Astrocyte (in vitro differentiated cells and primary cell): ENCODE measurements around the gene CLASP1. TPM values are rescaled to one million over a fixed set of nuclear protein-coding genes. Genes with fewer than 3 reads are reported as not detected.

Source experiments
- DNase-seq: peaks from one replicate; pipeline ENCODE4 v3.0.0-alpha.2; 2010; ENCODE audit warnings: low read depth
- FAIRE-seq: peaks from 2 replicates; lab custom pipeline; 2011; peaks lifted over from hg19 to GRCh38; lab: Jason Lieb, UNC
- H2AFZ ChIP-seq: 2 replicates; pipeline ENCODE4 v1.6.0; 2012; ENCODE audit warnings: low read depth, low read length, inconsistent platforms
- H3K27ac ChIP-seq: 2 replicates; pipeline ENCODE4 v1.5.1; 2011; ENCODE audit warnings: low read depth, low read length, inconsistent platforms
- H3K27me3 ChIP-seq: 2 replicates; pipeline ENCODE4 v1.6.0; 2011; ENCODE audit warnings: low read length, inconsistent platforms; ENCODE audit not compliant: insufficient read depth
- H3K36me3 ChIP-seq: 2 replicates; pipeline ENCODE4 v1.5.1; 2011; ENCODE audit warnings: low read length, inconsistent platforms; ENCODE audit not compliant: insufficient read depth
- H3K4me1 ChIP-seq: 2 replicates; pipeline ENCODE4 v1.5.1; 2011; ENCODE audit warnings: low read length, inconsistent platforms; ENCODE audit not compliant: insufficient read depth
- H3K4me2 ChIP-seq: 2 replicates; pipeline ENCODE4 v1.6.0; 2012; ENCODE audit warnings: low read length, inconsistent platforms
- H3K4me3 ChIP-seq: 2 replicates; pipeline ENCODE4 v1.5.1; 2011; ENCODE audit warnings: low read depth, mild to moderate bottlenecking, low read length, inconsistent platforms; ENCODE audit not compliant: insufficient read depth
- H3K79me2 ChIP-seq: 2 replicates; pipeline ENCODE4 v1.6.0; 2012; ENCODE audit warnings: mild to moderate bottlenecking, low read length, inconsistent platforms; ENCODE audit not compliant: insufficient read depth
- H3K9ac ChIP-seq: 2 replicates; pipeline ENCODE4 v1.6.0; 2012; ENCODE audit warnings: mild to moderate bottlenecking, low read length, inconsistent platforms
- H3K9me3 ChIP-seq: 2 replicates; pipeline ENCODE4 v1.5.1; 2012; ENCODE audit warnings: low read depth, mild to moderate bottlenecking, low read length, inconsistent platforms; ENCODE audit not compliant: insufficient read depth
- H4K20me1 ChIP-seq: 2 replicates; pipeline ENCODE4 v1.6.0; 2012; ENCODE audit warnings: low read length, inconsistent platforms; ENCODE audit not compliant: insufficient read depth
- H3K27ac Mint-ChIP-seq: one replicate; pipeline ENCODE4 v1.8.0; 2021; ENCODE audit warnings: mild to moderate bottlenecking, mixed read lengths; ENCODE audit not compliant: unreplicated experiment
- H3K27me3 Mint-ChIP-seq: one replicate; pipeline ENCODE4 v1.8.0; 2021; ENCODE audit warnings: low read depth, mixed read lengths; ENCODE audit not compliant: unreplicated experiment
- H3K36me3 Mint-ChIP-seq: one replicate; pipeline ENCODE4 v1.8.0; 2021; ENCODE audit warnings: low read depth, mixed read lengths; ENCODE audit not compliant: unreplicated experiment
- H3K4me1 Mint-ChIP-seq: one replicate; pipeline ENCODE4 v1.8.0; 2021; ENCODE audit warnings: low read depth, mixed read lengths; ENCODE audit not compliant: unreplicated experiment
- H3K4me3 Mint-ChIP-seq: one replicate; pipeline ENCODE4 v1.8.0; 2021; ENCODE audit warnings: mild to moderate bottlenecking, moderate library complexity, mixed read lengths; ENCODE audit not compliant: unreplicated experiment
- H3K9me3 Mint-ChIP-seq: one replicate; pipeline ENCODE4 v1.8.0; 2021; ENCODE audit warnings: mild to moderate bottlenecking, mixed read lengths; ENCODE audit not compliant: unreplicated experiment
- CTCF ChIP-seq: IDR thresholded peaks from 2 replicates; pipeline ENCODE4 v1.5.1; 2011; ENCODE audit warnings: low read depth, mild to moderate bottlenecking, inconsistent platforms, low read length, moderate library complexity; ENCODE audit not compliant: insufficient read depth
- EZH2 ChIP-seq: IDR thresholded peaks from 2 replicates; pipeline ENCODE4 v1.6.1; 2012; ENCODE audit warnings: mild to moderate bottlenecking, low read length, inconsistent platforms; ENCODE audit not compliant: insufficient read depth
- total RNA-seq: library from RNA; stranded (reverse); gene quantifications from 2 replicates; pipeline ENCODE4 v1.2.1, GENCODE V29; 2021

CLASP1 gene
- total RNA-seq, 1 donor from 2014 or later, result 56.7 TPM

- Histone ChIP-seq H2AFZ (no peak overlapping the region), H3K36me3 (peaks cover 3% of the 10 kb centered on the region), H3K27ac (no peak overlapping the region), H3K4me1 (peaks cover 4% of the 10 kb centered on the region), H4K20me1 (peaks cover 33% of the 10 kb centered on the region), H3K9me3 (no peaks in the 10 kb centered on the region), H3K4me2 (no peak overlapping the region), H3K9ac (no peak overlapping the region), H3K27me3 (no peaks in the 10 kb centered on the region), H3K79me2 (peaks cover 50% of the 10 kb centered on the region), H3K4me3 (no peak overlapping the region)
- no peaks in the 10 kb centered on the region for H3K27me3 Mint-ChIP-seq
- no peak overlapping the region for H3K4me3 Mint-ChIP-seq
- FAIRE-seq (no peak), DNase-seq (no peak)
- no peaks in the 10 kb centered on the region for H3K9me3 Mint-ChIP-seq
- peaks cover 13% of the 10 kb centered on the region for H3K4me1 Mint-ChIP-seq
- no peak overlapping the region for H3K27ac Mint-ChIP-seq
- TF ChIP-seq EZH2 (no peak), CTCF (no peak)
- H3K36me3 Mint-ChIP-seq, result peaks cover 7% of the 10 kb centered on the region
These were observed 58.1 kb downstream of the CLASP1 start for GRCh38 chr2:121591199-121591598.

- Histone ChIP-seq H3K79me2 (peaks cover 55% of the 10 kb centered on the region), H3K27me3 (no peaks in the 10 kb centered on the region), H4K20me1 (peaks cover 52% of the 10 kb centered on the region), H3K9ac (no peak overlapping the region), H3K4me1 (peaks cover 3% of the 10 kb centered on the region), H3K9me3 (no peaks in the 10 kb centered on the region), H3K4me2 (no peak overlapping the region), H3K36me3 (peaks cover 3% of the 10 kb centered on the region), H2AFZ (no peak overlapping the region), H3K4me3 (no peak overlapping the region), H3K27ac (no peak overlapping the region)
- TF ChIP-seq EZH2, result no peak
- TF ChIP-seq CTCF, result no peak
- H3K27ac Mint-ChIP-seq, result no peak overlapping the region
- H3K36me3 Mint-ChIP-seq, result peaks cover 7% of the 10 kb centered on the region
- no peak for FAIRE-seq
- H3K4me1 Mint-ChIP-seq, result peaks cover 6% of the 10 kb centered on the region
- H3K27me3 Mint-ChIP-seq, result no peaks in the 10 kb centered on the region
- no peak overlapping the region for H3K4me3 Mint-ChIP-seq
- no peak for DNase-seq
- no peaks in the 10 kb centered on the region for H3K9me3 Mint-ChIP-seq
These were observed 60.9 kb downstream of the CLASP1 start for GRCh38 chr2:121588357-121588756.

- no peak for FAIRE-seq
- Mint-ChIP-seq H3K27me3 (no peaks in the 10 kb centered on the region), H3K9me3 (no peaks in the 10 kb centered on the region), H3K27ac (peak overlapping the region; percentile 22), H3K36me3 (peaks cover 7% of the 10 kb centered on the region), H3K4me3 (no peak overlapping the region), H3K4me1 (peaks cover 6% of the 10 kb centered on the region)
- Histone ChIP-seq H3K4me3 (no peak overlapping the region), H3K36me3 (peaks cover 3% of the 10 kb centered on the region), H3K27ac (no peak overlapping the region), H3K4me2 (no peak overlapping the region), H2AFZ (no peak overlapping the region), H4K20me1 (peaks cover 64% of the 10 kb centered on the region), H3K79me2 (peaks cover 56% of the 10 kb centered on the region), H3K4me1 (peaks cover 3% of the 10 kb centered on the region), H3K9ac (no peak overlapping the region), H3K27me3 (no peaks in the 10 kb centered on the region), H3K9me3 (no peaks in the 10 kb centered on the region)
- DNase-seq, result no peak
- TF ChIP-seq CTCF (no peak), EZH2 (no peak)
These were observed 62.1 kb downstream of the CLASP1 start for GRCh38 chr2:121587131-121587530.
